GM12865 (cell line): ENCODE results near the gene FAM241A.
A peak's percentile ranks its signal among the peaks of the same experiment; 100 is the strongest.
"Not testable (repeated sequence)": the region's sequence is repeated elsewhere in the genome, so short reads cannot be mapped to it uniquely, and the experiment has no call there.

Source experiments
- DNase-seq: peaks from one replicate; pipeline ENCODE4 v3.0.0; 2010; ENCODE audit warnings: low read depth
- H3K4me3 ChIP-seq: 2 replicates; pipeline ENCODE4 v1.5.1; 2011; ENCODE audit warnings: mild to moderate bottlenecking, low read depth, low read length, control low read depth
- CTCF ChIP-seq: IDR thresholded peaks from 2 replicates; pipeline ENCODE4 v1.5.1; 2011; ENCODE audit warnings: low read length, control low read depth, low read depth, inconsistent platforms; ENCODE audit not compliant: insufficient read depth; ENCODE audit errors: missing control alignments

The FAM241A gene

GRCh38 chr4:112199041-112199440 lies 53.8 kb downstream of the FAM241A start:
- TF ChIP-seq CTCF, result no peak
- H3K4me3 ChIP-seq, result no peak overlapping the region
- no peak for DNase-seq

- no peak overlapping the region for H3K4me3 ChIP-seq
- peak; percentile 31 for DNase-seq
- TF ChIP-seq CTCF, result no peak
Observed at GRCh38 chr4:112201915-112202505, 56.8 kb downstream of the FAM241A start.

- no peak for DNase-seq
- no peak for TF ChIP-seq CTCF
- no peak overlapping the region for H3K4me3 ChIP-seq
Observed at GRCh38 chr4:112203593-112203992, 58.3 kb downstream of the FAM241A start.

GRCh38 chr4:112206431-112206830 lies 61.2 kb downstream of the FAM241A start:
- H3K4me3 ChIP-seq, result no peak overlapping the region
- TF ChIP-seq CTCF, result no peak
- no peak for DNase-seq

GRCh38 chr4:112208137-112209095 lies 63.2 kb downstream of the FAM241A start:
- H3K4me3 ChIP-seq, DNase-seq: not testable (repeated sequence)

- H3K4me3 ChIP-seq, result no peak overlapping the region
- TF ChIP-seq CTCF, result no peak
- DNase-seq, result no peak
Observed at GRCh38 chr4:112210777-112211176, 65.5 kb downstream of the FAM241A start.

- H3K4me3 ChIP-seq, result no peak overlapping the region
- peak; percentile 51 for DNase-seq
- no peak for TF ChIP-seq CTCF
Observed at GRCh38 chr4:112213091-112213490, 67.8 kb downstream of the FAM241A start.
